PC-3 (cell line): ENCODE data around the gene GOLGA1. TPM values are rescaled to one million over a fixed set of nuclear protein-coding genes. Genes with fewer than 3 reads are reported as not detected.

Source experiments
- ATAC-seq: fragments of 200-7000 bp; cut with Tn5 transposase; 2 replicates; pipeline ENCODE4 v1.9.1; 2020; ENCODE audit warnings: mild to moderate bottlenecking, moderate library complexity
- BruUV-seq: library from RNA; stranded (reverse); fragments of 400-500 nt; replicated peaks from 2 replicates; lab custom pipeline; 2021; lab: Mats Ljungman, UMichigan
- CTCF ChIA-PET: fragments of 300-600 bp; sonication (Branson Sonifier 250); formaldehyde crosslinking; loops from one replicate; lab custom pipeline; 2022; ENCODE audit warnings: antibody characterized with exemption; lab: Charles Lee
- POLR2A ChIA-PET: fragments of 300-600 bp; sonication (Branson Sonifier 250); formaldehyde crosslinking; loops from one replicate; lab custom pipeline; 2022; ENCODE audit warnings: antibody characterized with exemption; ENCODE audit not compliant: unreplicated experiment; lab: Charles Lee
- DNase-seq: peaks from one replicate; pipeline ENCODE4 v3.0.0-alpha.2; 2015
- H2AFZ ChIP-seq: fragments of 300-600 bp; sonication (generic); 2 replicates; pipeline ENCODE4 v1.6.0; 2016; ENCODE audit warnings: antibody characterized with exemption, low read length
- H3F3A ChIP-seq: fragments of 300-600 bp; sonication (generic); one replicate; pipeline ENCODE4 v1.6.0; 2017; ENCODE audit warnings: antibody characterized with exemption, low read length, control low read depth, mild to moderate bottlenecking; ENCODE audit not compliant: unreplicated experiment
- H3K27ac ChIP-seq: fragments of 300-600 bp; sonication (generic); 2 replicates; pipeline ENCODE4 v1.5.1; 2016; ENCODE audit warnings: mild to moderate bottlenecking, low read length
- H3K27me3 ChIP-seq: fragments of 300-600 bp; sonication (generic); 2 replicates; pipeline ENCODE4 v1.6.1; 2016; ENCODE audit warnings: low read length, mixed read lengths
- H3K36me3 ChIP-seq: fragments of 300-600 bp; sonication (generic); 2 replicates; pipeline ENCODE4 v1.6.1; 2016; ENCODE audit warnings: low read depth, mixed run types, low read length, mixed read lengths
- H3K4me1 ChIP-seq: fragments of 300-600 bp; sonication (generic); 2 replicates; pipeline ENCODE4 v1.5.1; 2016; ENCODE audit warnings: low read length; ENCODE audit not compliant: insufficient read depth
- H3K4me2 ChIP-seq: fragments of 300-600 bp; sonication (generic); 2 replicates; pipeline ENCODE4 v1.6.0; 2016; ENCODE audit warnings: low read length
- H3K4me3 ChIP-seq: fragments of 300-600 bp; sonication (generic); 2 replicates; pipeline ENCODE4 v1.5.1; 2016; ENCODE audit warnings: mild to moderate bottlenecking, low read length, mixed read lengths
- H3K79me2 ChIP-seq: fragments of 300-600 bp; sonication (generic); 2 replicates; pipeline ENCODE4 v1.6.1; 2017; ENCODE audit warnings: low read length, mixed read lengths
- H3K9ac ChIP-seq: fragments of 300-600 bp; sonication (generic); 2 replicates; pipeline ENCODE4 v1.6.0; 2016; ENCODE audit warnings: mild to moderate bottlenecking, low read length
- H3K9me2 ChIP-seq: fragments of 300-600 bp; sonication (generic); replicated peaks from 2 replicates; pipeline ENCODE4 v1.6.1; 2016; ENCODE audit warnings: mixed run types, low read length, mixed read lengths
- H3K9me3 ChIP-seq: fragments of 300-600 bp; sonication (generic); 2 replicates; pipeline ENCODE4 v1.6.1; 2016; ENCODE audit warnings: low read length, mixed read lengths
- H4K20me1 ChIP-seq: fragments of 300-600 bp; sonication (generic); 2 replicates; pipeline ENCODE4 v1.6.1; 2016; ENCODE audit warnings: low read length, mixed read lengths
- CTCF ChIP-seq: fragments of 300-600 bp; sonication (generic); conservative IDR thresholded peaks from 2 replicates; pipeline ENCODE4 v1.5.1; 2017; ENCODE audit warnings: antibody characterized with exemption, low read depth, mild to moderate bottlenecking, low read length
- EZH2 ChIP-seq: fragments of 300-600 bp; sonication (generic); IDR thresholded peaks from one replicate; pipeline ENCODE4 v1.6.1; 2017; ENCODE audit warnings: antibody characterized with exemption, mild to moderate bottlenecking, low read length; ENCODE audit not compliant: unreplicated experiment
- EZH2phosphoT487 ChIP-seq: fragments of 300-600 bp; sonication (generic); IDR thresholded peaks from 2 replicates; pipeline ENCODE4 v1.6.1; 2018; ENCODE audit warnings: mild to moderate bottlenecking, antibody characterized with exemption, low read length, borderline replicate concordance
- intact Hi-C: fragments of 100-400 bp; cut with micrococcal nuclease; formaldehyde crosslinking; loops from 2 replicates; pipeline ENCODE4 v1.9.0; 2023
- total RNA-seq: library from RNA; depleted of rRNA; stranded (reverse); fragments of >200 nt; gene quantifications from 2 replicates; pipeline ENCODE4 v1.2.3, GENCODE V29; 2014

Gene GOLGA1
- total RNA-seq, 1 experiment from 2014 or later, result 8.6 TPM

- BruUV-seq, result no TSS peak
- intact Hi-C loops, result loop anchor here (2.0 kb wide), 1 partner anchor 201 kb away; the partner anchor contains the start of gene SCAI
- H3K9ac ChIP-seq, result peak overlapping the region; percentile 94
- H3K27me3 ChIP-seq, result no peaks in the 10 kb centered on the region
- peaks cover 12% of the 10 kb centered on the region for H3K4me1 ChIP-seq
- no peak for TF ChIP-seq EZH2
- no peak for TF ChIP-seq EZH2phosphoT487
- no peak for TF ChIP-seq CTCF
- H3K79me2 ChIP-seq, result peaks cover 6% of the 10 kb centered on the region; the same call in 1 of the 2 replicates
- no peaks in the 10 kb centered on the region for H3K36me3 ChIP-seq
- no peaks in the 10 kb centered on the region for H3F3A ChIP-seq
- H3K9me2 ChIP-seq, result no peaks in the 10 kb centered on the region
- H3K4me2 ChIP-seq, result peak overlapping the region; percentile 95
- ChIA-PET CTCF (no interaction called here), POLR2A (interaction anchor here (0.6 kb wide), 1 partner anchor 78 kb away, joined by 3 read pairs; no protein-coding TSS in a partner anchor)
- no peaks in the 10 kb centered on the region for H4K20me1 ChIP-seq
- peak; percentile 24 for DNase-seq
- no peaks in the 10 kb centered on the region for H3K9me3 ChIP-seq
- ATAC-seq, result peak; percentile 17
- H3K27ac ChIP-seq, result peak overlapping the region; percentile 90
- H3K4me3 ChIP-seq, result peak overlapping the region; percentile 92
- peak overlapping the region; percentile 72 for H2AFZ ChIP-seq
Observed at GRCh38 chr9:124941679-124942561, 1.0 kb upstream of the GOLGA1 start.

- TF ChIP-seq EZH2, result no peak
- TF ChIP-seq CTCF, result no peak
- TF ChIP-seq EZH2phosphoT487, result no peak
- TSS peak; percentile 64 for BruUV-seq
- Histone ChIP-seq H3K4me1 (peaks cover 12% of the 10 kb centered on the region), H3K79me2 (peaks cover 6% of the 10 kb centered on the region; the same call in 1 of the 2 replicates), H3K9ac (peak overlapping the region; percentile 94), H3K9me2 (no peaks in the 10 kb centered on the region), H3K9me3 (no peaks in the 10 kb centered on the region), H4K20me1 (no peaks in the 10 kb centered on the region), H3K4me3 (peak overlapping the region; percentile 92), H2AFZ (peak overlapping the region; percentile 95), H3K4me2 (peak overlapping the region; percentile 95), H3K27ac (peak overlapping the region; percentile 90), H3K36me3 (no peaks in the 10 kb centered on the region), H3K27me3 (no peaks in the 10 kb centered on the region), H3F3A (no peaks in the 10 kb centered on the region)
- DNase-seq (peak; percentile 30), ATAC-seq (peak; percentile 41)
- intact Hi-C loops, result loop anchor here (2.0 kb wide), 1 partner anchor 202 kb away; the partner anchor contains the start of gene SCAI
- ChIA-PET POLR2A (no interaction called here), CTCF (no interaction called here)
Observed at GRCh38 chr9:124940521-124940893, 376 bp downstream of the GOLGA1 start.
